Right atrium auricular region (tissue), 2 donors: ENCODE results near the gene MIB2. TPM values are rescaled to one million over a fixed set of nuclear protein-coding genes. Genes with fewer than 3 reads are reported as not detected.
A peak's percentile ranks its signal among the peaks of the same experiment; 100 is the strongest.

ENCODE experiments used
- DNase-seq: peaks from one replicate; pipeline ENCODE4 v3.0.0-alpha.2; 2019; ENCODE audit warnings: low spot score
- H3K27ac ChIP-seq, 2 donors: fragments of 200-600 bp; sonication (generic); 1 replicate in 1 of 2; 2 replicates in 1 of 2; pipeline ENCODE4 v1.5.1; 2016 to 2019
- H3K27me3 ChIP-seq, 2 donors: fragments of 200-600 bp; sonication (generic); one replicate each; pipeline versions ENCODE4 v1.5.1 to v1.6.0; 2017 to 2019
- H3K36me3 ChIP-seq: fragments of 200-600 bp; sonication (generic); one replicate; pipeline ENCODE4 v1.5.1; 2016
- H3K4me1 ChIP-seq, 2 donors: fragments of 200-600 bp; sonication (generic); one replicate each; pipeline versions ENCODE4 v1.5.1 to v1.6.0; 2017 to 2019
- H3K4me3 ChIP-seq, 2 donors: fragments of 200-600 bp; sonication (generic); 1 replicate in 1 of 2; 2 replicates in 1 of 2; pipeline ENCODE4 v1.5.1; 2017 to 2019; ENCODE audit warnings: mild to moderate bottlenecking in 1 of 2, moderate library complexity in 1 of 2
- H3K9me3 ChIP-seq, 2 donors: fragments of 200-600 bp; sonication (generic); one replicate each; pipeline ENCODE4 v1.5.1; 2019
- CTCF ChIP-seq, 2 donors: fragments of 200-600 bp; sonication (generic); IDR thresholded peaks; one replicate each; pipeline ENCODE4 v1.5.1; 2019; ENCODE audit warnings: antibody characterized with exemption in 2 of 2
- total RNA-seq, 2 donors: library from RNA; depleted of rRNA; stranded (reverse); fragments of >200 nt; gene quantifications; one replicate each; pipeline ENCODE4 v1.1.0, GENCODE V29; 2016

MIB2 gene
- total RNA-seq, 2 donors from 2014 or later: 42.4 to 45.6 TPM

GRCh38 chr1:1664941-1665814, 49.9 kb downstream of the MIB2 start:
- Histone ChIP-seq H3K9me3 (no peaks in the 10 kb centered on the region), H3K27ac (no peak overlapping the region), H3K36me3 (peaks cover 28% of the 10 kb centered on the region), H3K27me3 (no peaks in the 10 kb centered on the region), H3K4me1 (no peaks in the 10 kb centered on the region), H3K4me3 (no peak overlapping the region)
- no peak for TF ChIP-seq CTCF (IDR thresholded peaks at IDR 0.05)
- no peak for DNase-seq

- H3K9me3 ChIP-seq: no peaks in the 10 kb centered on the region
- no peaks in the 10 kb centered on the region for H3K4me1 ChIP-seq
- no peak overlapping the region for H3K4me3 ChIP-seq
- H3K27me3 ChIP-seq: no peaks in the 10 kb centered on the region
- H3K36me3 ChIP-seq: peaks cover 30% of the 10 kb centered on the region
- no peak for DNase-seq
- no peak overlapping the region for H3K27ac ChIP-seq
- TF ChIP-seq CTCF (IDR thresholded peaks at IDR 0.05): peak in 1 of 2 donors; percentile 43
These were observed 50.5 kb downstream of the MIB2 start for GRCh38 chr1:1665815-1666251.

- no peaks in the 10 kb centered on the region for H3K9me3 ChIP-seq
- H3K36me3 ChIP-seq: peaks cover 37% of the 10 kb centered on the region
- no peaks in the 10 kb centered on the region for H3K4me1 ChIP-seq
- no peaks in the 10 kb centered on the region for H3K27me3 ChIP-seq
- no peak for TF ChIP-seq CTCF (IDR thresholded peaks at IDR 0.05)
- no peak for DNase-seq
- no peak overlapping the region for H3K4me3 ChIP-seq
- no peak overlapping the region for H3K27ac ChIP-seq
These were observed 51.2 kb downstream of the MIB2 start for GRCh38 chr1:1666526-1666925.

GRCh38 chr1:1669468-1670440, 54.5 kb downstream of the MIB2 start:
- Histone ChIP-seq H3K27me3 (no peaks in the 10 kb centered on the region), H3K27ac (no peak overlapping the region), H3K4me1 (no peaks in the 10 kb centered on the region), H3K9me3 (no peaks in the 10 kb centered on the region), H3K36me3 (peaks cover 49% of the 10 kb centered on the region), H3K4me3 (no peak overlapping the region)
- DNase-seq: no peak
- TF ChIP-seq CTCF (IDR thresholded peaks at IDR 0.05): no peak

- no peak overlapping the region for H3K27ac ChIP-seq
- H3K36me3 ChIP-seq: peaks cover 39% of the 10 kb centered on the region
- no peaks in the 10 kb centered on the region for H3K9me3 ChIP-seq
- no peak overlapping the region for H3K4me3 ChIP-seq
- DNase-seq: no peak
- no peaks in the 10 kb centered on the region for H3K27me3 ChIP-seq
- no peak for TF ChIP-seq CTCF (IDR thresholded peaks at IDR 0.05)
- no peaks in the 10 kb centered on the region for H3K4me1 ChIP-seq
These were observed 55.6 kb downstream of the MIB2 start for GRCh38 chr1:1670866-1671265.
